GM21528 (cell line): ENCODE results near the gene SMG9.

Experiments used
- ATAC-seq: cut with Tn5 transposase; IDR thresholded peaks from one replicate; pipeline ENCODE4 v1.9.1; 2021; ENCODE audit warnings: mild to moderate bottlenecking, moderate library complexity; ENCODE audit not compliant: unreplicated experiment, low FRiP score

Gene SMG9

GRCh38 chr19:43754503-43755255 is at the start of gene SMG9:
Gene SMG9, minus strand, starts transcription at chr19:43754962. Its CDS starts 4,221 bp downstream, at chr19:43750741.
- ATAC-seq: peak; percentile 54

GRCh38 chr19:43804432-43804831 is 49.7 kb upstream of the SMG9 start:
- no peak for ATAC-seq

- no peak for ATAC-seq
Measured at GRCh38 chr19:43802216-43802951, 47.6 kb upstream of the SMG9 start, which contains the start of gene LYPD5. Gene LYPD5, minus strand, starts transcription at chr19:43802447. Its CDS starts 67 bp downstream, at chr19:43802380.

- no peak for ATAC-seq
Measured at GRCh38 chr19:43799502-43800142, 44.9 kb upstream of the SMG9 start.

GRCh38 chr19:43798546-43799409 is 44.0 kb upstream of the SMG9 start:
- no peak for ATAC-seq

- ATAC-seq: no peak
Measured at GRCh38 chr19:43798026-43798545, 43.3 kb upstream of the SMG9 start.

GRCh38 chr19:43797556-43797955 is 42.8 kb upstream of the SMG9 start:
- ATAC-seq: no peak

- no peak for ATAC-seq
Measured at GRCh38 chr19:43797118-43797517, 42.4 kb upstream of the SMG9 start.

GRCh38 chr19:43790587-43790986 is 35.8 kb upstream of the SMG9 start:
- no peak for ATAC-seq

GRCh38 chr19:43789029-43789428 is 34.3 kb upstream of the SMG9 start:
- no peak for ATAC-seq

- no peak for ATAC-seq
Measured at GRCh38 chr19:43786665-43787064, 31.9 kb upstream of the SMG9 start.

- ATAC-seq: peak; percentile 54
Measured at GRCh38 chr19:43784981-43785808, 30.4 kb upstream of the SMG9 start.

- no peak for ATAC-seq
Measured at GRCh38 chr19:43784241-43784980, 29.6 kb upstream of the SMG9 start.

GRCh38 chr19:43783636-43784035 is 28.9 kb upstream of the SMG9 start:
- no peak for ATAC-seq

GRCh38 chr19:43782689-43783231 is 28.0 kb upstream of the SMG9 start:
- ATAC-seq: no peak

- no peak for ATAC-seq
Measured at GRCh38 chr19:43782311-43782660, 27.5 kb upstream of the SMG9 start.

GRCh38 chr19:43781630-43782310 is 27.0 kb upstream of the SMG9 start:
- ATAC-seq: no peak
